Measurements from ENCODE around the gene DEXI.

DEXI gene

DNA sequence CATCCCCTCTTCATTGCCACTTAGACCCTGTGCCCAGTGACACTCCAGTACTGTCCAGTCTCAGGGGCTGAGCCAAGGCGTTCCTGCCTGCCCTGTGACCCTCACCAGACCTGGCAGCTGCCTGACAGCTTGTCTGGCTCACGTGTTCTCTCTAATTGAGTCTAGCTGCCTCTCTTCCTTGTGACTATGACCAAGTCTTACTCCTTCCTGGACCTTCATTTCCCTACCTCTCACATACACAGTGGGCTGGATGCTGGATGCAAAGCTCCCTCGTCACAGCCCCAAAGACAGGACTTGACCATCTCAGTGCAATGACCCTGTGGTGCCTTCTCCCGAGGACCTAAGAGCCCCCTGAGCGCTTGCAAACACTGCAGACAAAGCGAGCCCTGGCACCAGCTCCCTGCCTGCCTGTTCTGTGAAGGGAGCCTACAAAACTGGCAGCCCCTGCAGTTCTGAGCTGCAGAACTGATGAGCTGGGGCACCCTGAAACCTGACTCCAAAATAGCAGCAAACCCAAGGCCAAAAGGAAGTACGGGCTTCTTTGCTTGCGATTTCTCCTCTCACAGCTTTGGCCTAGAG is 1.7 kb downstream of the DEXI start:
- peaks cover 81% of the 10 kb centered on the region for H3K4me1 Mint-ChIP-seq (ENCODE audit: low read depth)
- H3K27me3 Mint-ChIP-seq: no peaks in the 10 kb centered on the region
- H3K27ac Mint-ChIP-seq: no peak overlapping the region
- peak overlapping the region; percentile 93 for H3K4me3 Mint-ChIP-seq
- H3K36me3 Mint-ChIP-seq (ENCODE audit: low read depth): peaks cover 46% of the 10 kb centered on the region
- H3K9me3 Mint-ChIP-seq: no peaks in the 10 kb centered on the region

DNA sequence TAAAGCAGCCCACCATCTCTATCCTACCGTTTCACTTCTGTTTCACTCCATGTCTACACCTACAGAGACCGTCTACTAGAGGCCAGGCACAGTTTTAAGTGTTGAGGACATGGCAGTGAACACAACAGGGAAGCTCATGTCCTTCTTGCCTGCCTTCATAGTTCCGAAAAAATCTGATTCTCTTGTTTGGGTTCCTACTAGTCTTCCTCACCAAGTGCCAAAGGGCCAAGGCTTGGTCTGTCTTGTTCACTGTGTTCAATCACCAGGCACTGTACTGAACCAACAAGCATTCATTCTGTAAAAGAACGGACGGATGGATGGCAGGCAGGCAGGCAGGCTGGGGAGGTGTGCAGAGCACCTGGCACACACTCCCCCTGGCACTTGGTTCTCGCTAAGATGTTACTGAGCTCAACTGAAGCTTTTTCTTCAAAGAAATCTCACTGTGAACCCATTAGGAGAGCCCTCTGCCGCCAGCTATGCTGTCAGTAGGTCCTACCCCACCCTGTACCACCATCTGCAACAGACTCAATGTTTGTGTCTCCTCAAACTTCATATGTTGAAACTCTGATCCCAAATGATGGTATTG is 2.5 kb downstream of the DEXI start:
- H3K4me1 Mint-ChIP-seq (ENCODE audit: low read depth): peaks cover 81% of the 10 kb centered on the region
- peaks cover 48% of the 10 kb centered on the region for H3K36me3 Mint-ChIP-seq (ENCODE audit: low read depth)
- H3K27ac Mint-ChIP-seq: peak overlapping the region; percentile 72
- no peaks in the 10 kb centered on the region for H3K9me3 Mint-ChIP-seq
- no peaks in the 10 kb centered on the region for H3K27me3 Mint-ChIP-seq
- H3K4me3 Mint-ChIP-seq: peak overlapping the region; percentile 93

DNA sequence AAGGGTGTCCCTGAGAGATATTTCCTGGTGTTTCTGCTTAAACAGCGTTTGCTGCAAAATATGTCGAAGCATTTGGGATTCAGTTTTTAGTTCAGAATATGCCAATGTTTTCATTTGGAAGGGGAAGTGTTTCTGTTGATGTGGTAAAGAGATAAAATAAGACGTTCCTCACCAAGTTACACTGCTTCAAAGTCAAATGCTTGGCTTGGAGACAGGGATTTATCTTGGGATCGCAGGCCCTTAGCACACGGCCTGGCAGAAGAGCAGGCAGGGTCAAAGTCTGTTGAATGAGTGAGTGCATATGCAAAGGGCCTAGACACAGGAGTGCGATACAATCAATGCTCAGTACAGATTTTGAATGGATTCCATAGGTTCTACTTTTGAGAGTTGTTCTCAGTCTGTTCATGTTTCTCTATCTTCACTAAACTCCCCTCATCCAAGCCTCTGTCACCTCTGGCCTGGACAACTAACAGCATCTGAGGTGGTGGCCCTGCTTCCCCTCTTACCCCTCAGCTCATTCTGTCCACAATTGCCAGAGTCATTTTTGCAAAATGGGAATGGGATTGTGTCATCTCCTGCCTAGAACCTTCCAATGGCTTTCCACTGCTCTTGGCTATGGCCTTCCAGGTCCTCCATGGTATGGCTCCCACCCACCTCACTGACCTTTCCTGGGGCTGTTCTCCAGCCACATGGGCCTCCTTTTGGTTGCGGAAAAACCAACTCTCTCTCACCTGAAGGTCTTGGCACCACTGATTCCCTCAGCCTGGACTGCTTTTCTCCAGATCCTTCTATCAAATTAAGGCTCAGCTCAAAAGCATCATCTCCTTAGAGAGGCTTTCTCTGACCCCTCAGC is 3.2 kb downstream of the DEXI start:
- H3K36me3 Mint-ChIP-seq (ENCODE audit: low read depth): peaks cover 48% of the 10 kb centered on the region
- H3K4me1 Mint-ChIP-seq (ENCODE audit: low read depth): peaks cover 85% of the 10 kb centered on the region
- no peaks in the 10 kb centered on the region for H3K27me3 Mint-ChIP-seq
- no peaks in the 10 kb centered on the region for H3K9me3 Mint-ChIP-seq
- peak overlapping the region; percentile 93 for H3K4me3 Mint-ChIP-seq
- peak overlapping the region; percentile 72 for H3K27ac Mint-ChIP-seq

DNA sequence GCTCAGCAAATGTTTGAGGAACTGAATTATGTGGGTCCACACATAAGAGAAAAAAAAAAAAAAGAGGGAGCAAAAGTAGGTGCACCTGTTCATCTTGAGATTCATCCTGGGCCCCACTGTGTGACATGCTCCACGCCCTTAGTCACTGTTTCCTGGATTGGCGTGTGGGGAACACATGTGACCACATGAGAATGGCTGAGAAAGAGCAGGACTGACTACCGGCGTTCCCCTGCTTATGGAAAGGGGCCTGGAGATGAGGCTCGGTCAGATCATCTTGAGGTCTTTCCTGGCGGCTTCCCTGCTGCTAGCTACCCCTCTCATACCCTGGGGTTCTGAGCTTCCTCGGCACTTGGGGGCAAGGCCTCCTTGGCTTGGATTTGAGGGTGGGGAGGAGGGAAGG is 3.9 kb downstream of the DEXI start:
- Mint-ChIP-seq H3K4me1 (ENCODE audit: low read depth) (peaks cover 80% of the 10 kb centered on the region), H3K27me3 (no peaks in the 10 kb centered on the region), H3K27ac (peak overlapping the region; percentile 72), H3K36me3 (ENCODE audit: low read depth) (peaks cover 53% of the 10 kb centered on the region), H3K4me3 (peak overlapping the region; percentile 93), H3K9me3 (no peaks in the 10 kb centered on the region)

DNA sequence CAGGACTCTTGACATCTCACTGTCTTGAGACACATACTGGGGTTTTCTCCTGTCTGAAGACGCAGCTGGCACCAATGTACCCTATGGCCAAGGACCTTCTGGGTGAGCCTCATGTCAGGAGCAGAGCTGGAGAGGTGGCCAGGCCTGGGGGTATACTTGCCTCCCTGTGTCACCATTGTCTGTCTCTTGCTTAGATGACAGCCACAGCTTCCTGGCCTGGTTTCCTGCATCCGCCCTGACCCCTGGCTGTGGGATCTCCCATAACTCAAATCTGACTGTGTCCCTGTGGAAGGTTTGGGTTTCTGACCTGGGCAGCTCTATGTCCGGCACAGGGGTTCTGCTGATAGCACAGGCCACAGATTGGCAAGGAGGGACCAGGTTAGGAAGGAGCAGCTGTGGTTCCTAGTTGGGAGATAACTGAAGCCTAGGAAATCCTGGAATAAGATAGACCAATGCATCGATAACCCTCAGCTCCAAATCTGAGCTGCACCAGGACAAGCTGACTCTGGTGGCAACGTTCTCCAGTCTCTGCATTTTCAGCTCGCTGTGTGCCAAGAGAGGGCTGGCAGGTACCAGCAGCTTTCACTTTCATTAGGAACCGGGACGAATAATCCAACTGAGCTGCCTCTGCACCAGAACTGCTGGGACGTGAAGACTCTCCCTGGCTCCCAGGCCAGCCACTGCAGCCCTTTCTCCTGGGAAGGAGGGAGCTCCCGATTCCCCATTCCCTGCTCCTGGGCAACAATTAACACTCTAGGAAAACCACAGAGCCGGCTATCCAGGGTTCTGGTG is 5.0 kb downstream of the DEXI start:
- Mint-ChIP-seq H3K9me3 (no peaks in the 10 kb centered on the region), H3K4me1 (ENCODE audit: low read depth) (peaks cover 74% of the 10 kb centered on the region), H3K27me3 (no peaks in the 10 kb centered on the region), H3K27ac (no peak overlapping the region), H3K36me3 (ENCODE audit: low read depth) (peaks cover 58% of the 10 kb centered on the region), H3K4me3 (peak overlapping the region; percentile 93)

DNA sequence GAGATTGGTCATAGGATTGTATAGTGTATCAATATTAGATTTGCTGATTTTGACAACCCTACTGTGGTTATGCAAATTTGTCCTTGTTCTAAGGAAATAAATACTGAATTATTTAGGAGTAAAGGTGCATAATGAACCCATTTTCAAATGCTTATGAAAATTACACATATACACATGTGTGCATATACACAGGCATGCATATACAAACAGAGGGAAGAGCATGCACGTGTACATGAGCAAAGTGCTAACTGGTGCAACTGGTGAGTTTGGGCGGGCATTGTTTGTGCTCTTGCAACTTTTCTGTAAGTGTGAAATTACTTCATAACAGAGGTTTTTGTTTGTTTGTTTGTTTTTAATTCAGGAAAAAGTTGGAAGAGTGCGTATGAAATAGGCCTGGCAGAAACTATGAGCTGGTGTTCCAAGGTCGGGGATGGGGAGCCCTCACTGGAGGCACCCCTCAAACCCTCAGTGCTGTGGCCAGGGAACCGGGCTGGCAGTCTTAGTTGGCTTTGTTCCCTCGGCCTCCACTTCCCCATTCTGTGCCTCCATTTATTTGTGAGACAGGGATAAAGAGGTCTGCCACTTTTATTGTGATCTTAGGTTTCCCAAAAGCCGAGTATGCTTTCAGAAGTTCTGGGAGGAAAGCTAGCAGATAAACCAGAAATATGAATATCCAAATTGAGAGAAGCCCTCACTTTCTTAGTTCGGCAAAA is 5.8 kb downstream of the DEXI start:
- Mint-ChIP-seq H3K9me3 (no peaks in the 10 kb centered on the region), H3K27me3 (no peaks in the 10 kb centered on the region), H3K4me3 (peak overlapping the region; percentile 2), H3K36me3 (ENCODE audit: low read depth) (peaks cover 65% of the 10 kb centered on the region), H3K27ac (no peak overlapping the region), H3K4me1 (ENCODE audit: low read depth) (peaks cover 75% of the 10 kb centered on the region)

DNA sequence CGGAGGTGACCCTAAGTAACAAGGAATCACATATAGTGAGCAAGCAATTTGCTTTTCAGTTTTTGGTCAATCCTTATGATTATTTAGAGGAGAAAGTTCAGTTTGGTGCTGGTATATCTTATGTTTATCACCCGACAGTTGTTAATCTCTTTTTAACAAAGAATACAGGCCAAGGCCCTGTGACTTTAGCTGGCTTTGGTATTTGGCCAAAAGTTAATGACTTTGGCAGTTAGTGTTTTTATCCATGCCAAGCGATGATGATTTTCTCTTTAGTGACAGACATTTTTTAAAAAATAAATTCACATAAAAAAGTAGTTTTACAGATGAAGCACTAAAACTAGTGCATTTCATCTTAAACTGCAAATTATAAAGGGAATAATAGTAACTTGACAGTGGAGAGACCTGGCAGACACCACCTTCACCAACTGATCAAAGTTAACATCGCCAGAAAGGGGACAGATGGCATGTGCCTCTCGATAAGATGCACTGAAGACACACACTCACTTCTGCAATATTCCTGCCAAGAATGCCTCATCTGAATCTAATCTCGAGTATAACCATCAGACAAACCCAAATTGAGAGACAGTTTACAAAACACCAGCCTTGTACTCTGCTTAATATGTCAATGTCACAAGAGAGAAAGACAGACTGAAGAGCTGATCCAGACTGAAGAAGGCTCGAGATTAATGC is 6.9 kb downstream of the DEXI start:
- no peaks in the 10 kb centered on the region for H3K9me3 Mint-ChIP-seq
- H3K27me3 Mint-ChIP-seq: no peaks in the 10 kb centered on the region
- peaks cover 66% of the 10 kb centered on the region for H3K36me3 Mint-ChIP-seq (ENCODE audit: low read depth)
- H3K27ac Mint-ChIP-seq: no peak overlapping the region
- H3K4me1 Mint-ChIP-seq (ENCODE audit: low read depth): peaks cover 76% of the 10 kb centered on the region
- no peak overlapping the region for H3K4me3 Mint-ChIP-seq

DNA sequence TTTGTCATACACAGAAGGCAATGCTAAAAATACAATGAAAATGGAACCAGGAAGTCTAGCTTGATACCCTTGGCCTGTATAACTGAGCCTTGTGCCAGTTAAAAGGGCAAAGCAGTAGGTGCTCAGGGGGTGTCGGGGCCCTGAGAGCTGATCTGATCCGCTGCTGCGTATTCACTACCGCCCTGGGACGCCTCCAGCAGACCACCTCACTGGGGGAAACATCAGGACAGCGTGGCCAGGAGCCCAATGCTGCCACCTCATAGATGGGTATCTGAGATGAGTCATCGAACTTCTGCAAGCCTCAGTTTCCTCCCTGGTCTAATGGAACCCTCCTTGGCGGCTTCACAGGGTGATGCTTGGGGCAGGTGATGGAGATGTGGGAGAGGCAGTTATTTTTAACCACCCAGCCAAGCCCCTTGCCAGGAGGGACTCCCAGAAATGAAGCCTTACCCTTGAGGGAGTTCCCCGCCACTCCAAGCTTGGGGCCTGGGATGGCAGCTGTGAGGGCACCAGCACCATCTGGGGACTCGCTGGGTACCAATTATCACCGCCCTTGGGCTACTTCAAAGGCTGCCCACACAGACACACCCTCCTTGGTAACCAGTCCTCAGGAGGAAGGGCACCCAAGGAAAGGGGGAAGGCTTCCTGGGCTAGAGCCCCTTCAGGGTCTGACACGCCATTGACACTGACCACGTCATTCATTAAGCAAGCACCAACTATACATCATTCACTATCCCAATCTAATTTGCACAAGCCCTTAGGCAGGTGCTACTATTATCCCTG is 7.8 kb downstream of the DEXI start:
- Mint-ChIP-seq H3K4me1 (ENCODE audit: low read depth) (peaks cover 72% of the 10 kb centered on the region), H3K27ac (no peak overlapping the region), H3K27me3 (no peaks in the 10 kb centered on the region), H3K9me3 (no peaks in the 10 kb centered on the region), H3K36me3 (ENCODE audit: low read depth) (peaks cover 58% of the 10 kb centered on the region), H3K4me3 (no peak overlapping the region)

DNA sequence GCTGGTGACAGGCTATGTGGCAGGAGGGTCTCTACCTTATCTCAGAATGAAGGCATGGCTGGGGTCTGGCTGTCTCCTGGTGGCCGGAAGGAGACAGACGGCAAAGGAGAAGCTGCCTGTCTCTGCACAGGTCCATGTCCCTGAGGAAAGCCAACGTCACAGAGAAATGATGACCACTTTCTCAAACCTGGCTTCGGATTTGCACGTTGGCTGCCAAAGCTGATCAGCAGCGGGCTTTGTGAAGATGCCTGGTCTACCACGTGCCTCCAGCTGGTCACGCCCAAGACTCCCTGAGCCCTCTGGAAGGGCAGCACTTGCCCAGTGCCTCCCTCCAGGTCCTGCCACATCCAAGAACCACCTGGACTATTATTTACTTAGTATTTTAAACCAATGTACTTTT is 8.4 kb downstream of the DEXI start:
- no peaks in the 10 kb centered on the region for H3K27me3 Mint-ChIP-seq
- peaks cover 65% of the 10 kb centered on the region for H3K4me1 Mint-ChIP-seq (ENCODE audit: low read depth)
- H3K36me3 Mint-ChIP-seq (ENCODE audit: low read depth): peaks cover 52% of the 10 kb centered on the region
- no peak overlapping the region for H3K4me3 Mint-ChIP-seq
- H3K27ac Mint-ChIP-seq: no peak overlapping the region
- H3K9me3 Mint-ChIP-seq: no peaks in the 10 kb centered on the region

DNA sequence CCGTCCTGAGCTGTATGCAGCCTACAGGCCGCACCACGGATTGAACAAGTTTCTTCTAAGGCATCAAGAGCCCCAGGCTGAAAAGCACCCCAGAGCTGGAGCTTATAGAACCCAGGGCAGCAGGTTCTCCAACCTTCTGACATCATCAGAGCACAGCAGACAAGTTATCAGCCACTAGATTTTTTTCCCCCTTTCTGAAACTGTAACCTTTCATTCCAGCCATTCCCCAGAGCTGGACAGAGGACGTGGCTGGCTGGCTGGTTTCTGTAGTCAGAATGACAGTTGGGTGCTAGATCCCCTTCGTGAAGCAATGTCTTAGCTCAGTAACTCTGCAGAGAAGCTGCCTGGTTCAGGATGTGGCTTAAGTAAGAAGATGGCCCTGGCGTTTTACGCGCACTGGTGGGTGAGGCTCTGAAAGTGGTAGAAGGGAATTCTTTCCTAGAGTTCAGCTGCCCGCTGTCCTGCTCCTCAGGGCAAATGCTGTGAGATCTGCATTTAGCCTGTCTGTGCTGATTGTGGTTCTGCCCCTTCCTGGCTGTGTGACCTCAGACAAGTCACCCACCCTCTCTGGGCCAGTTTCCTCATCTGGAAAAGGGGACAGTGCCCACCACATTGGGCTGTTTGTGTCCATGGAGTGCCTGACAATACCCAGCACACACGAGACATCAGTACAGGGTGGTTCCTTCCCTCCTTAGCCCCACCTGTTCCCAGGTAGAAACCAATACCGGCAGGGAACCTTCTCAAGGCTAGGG is 9.1 kb downstream of the DEXI start:
- Mint-ChIP-seq H3K27ac (peak overlapping the region; percentile 27), H3K4me3 (no peak overlapping the region), H3K27me3 (no peaks in the 10 kb centered on the region), H3K4me1 (ENCODE audit: low read depth) (peaks cover 58% of the 10 kb centered on the region), H3K9me3 (no peaks in the 10 kb centered on the region), H3K36me3 (ENCODE audit: low read depth) (peaks cover 47% of the 10 kb centered on the region)

DNA sequence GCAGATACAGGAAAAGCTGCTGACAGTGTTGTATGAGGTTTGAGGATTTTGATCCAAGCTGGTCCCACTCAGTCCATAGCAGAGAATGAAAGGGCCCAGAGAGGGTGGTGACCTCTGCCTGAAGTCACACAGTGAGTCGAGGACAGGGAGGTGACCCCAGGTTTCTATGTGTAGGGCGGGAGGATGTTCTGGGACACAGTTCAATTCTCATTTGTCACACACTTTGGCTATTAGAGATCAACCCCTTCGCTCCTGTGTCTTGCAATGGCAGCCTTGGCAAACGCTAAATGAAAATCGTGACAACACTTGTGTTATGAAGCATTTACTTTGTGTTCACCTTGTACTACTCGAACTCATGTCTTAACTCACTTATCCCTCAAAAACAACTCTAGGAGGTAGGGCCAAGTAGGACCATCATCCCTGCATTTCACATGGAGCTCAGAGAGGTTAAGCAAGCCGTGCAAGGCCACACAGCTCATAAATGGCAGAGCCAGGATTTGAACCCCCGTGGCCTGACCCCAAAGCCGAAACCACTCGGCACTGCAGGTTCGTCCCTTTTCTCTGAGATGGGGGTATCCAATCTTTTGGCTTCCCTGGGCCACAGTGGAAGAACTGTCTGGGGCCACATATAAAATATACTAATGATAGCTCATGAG is 10.2 kb downstream of the DEXI start:
- H3K27ac Mint-ChIP-seq: no peak overlapping the region
- H3K9me3 Mint-ChIP-seq: no peaks in the 10 kb centered on the region
- H3K36me3 Mint-ChIP-seq (ENCODE audit: low read depth): peaks cover 47% of the 10 kb centered on the region
- no peak overlapping the region for H3K4me3 Mint-ChIP-seq
- peaks cover 48% of the 10 kb centered on the region for H3K4me1 Mint-ChIP-seq (ENCODE audit: low read depth)
- H3K27me3 Mint-ChIP-seq: no peaks in the 10 kb centered on the region

DNA sequence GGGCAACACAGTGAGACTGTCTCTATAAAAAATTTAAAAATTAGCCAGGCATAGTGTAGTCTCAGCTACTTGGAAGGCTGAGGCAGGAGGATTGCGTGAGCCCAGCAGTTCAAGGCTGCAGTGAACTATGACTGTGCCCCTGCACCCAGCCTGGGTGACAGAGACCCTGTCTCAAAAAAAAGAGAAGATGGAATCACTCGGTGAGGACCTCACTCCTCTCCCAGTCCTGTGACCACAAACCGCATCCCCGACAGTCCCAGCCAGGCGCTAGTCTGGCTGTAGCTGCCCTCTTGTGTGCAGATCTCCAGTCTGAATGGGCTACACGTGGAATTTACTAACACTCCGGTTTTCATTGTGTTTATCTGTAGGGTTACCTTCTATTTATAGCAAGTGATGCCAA is 11.1 kb downstream of the DEXI start:
- Mint-ChIP-seq H3K4me1 (ENCODE audit: low read depth) (peaks cover 38% of the 10 kb centered on the region), H3K27me3 (no peaks in the 10 kb centered on the region), H3K36me3 (ENCODE audit: low read depth) (peaks cover 45% of the 10 kb centered on the region), H3K4me3 (no peak overlapping the region), H3K9me3 (no peaks in the 10 kb centered on the region), H3K27ac (no peak overlapping the region)

Data from stimulated activated naive CD8-positive, alpha-beta T cell treated with anti-CD3 and anti-CD28 coated beads, Interleukin-15, Interleukin-2, amounts not matched to agents 100 ng/mL and 50 ng/mL, for 24 hours (primary cell).